Activated T-cell treated with anti-CD3 and anti-CD28 coated beads for 4 hours (primary cell): Measurements from ENCODE around the gene FAM177B.
"Not testable (repeated sequence)": the region's sequence is repeated elsewhere in the genome, so short reads cannot be mapped to it uniquely, and the experiment has no call there.

Source experiments
- DNase-seq: peaks from one replicate; pipeline ENCODE4 v3.0.0-alpha.2; 2020

The FAM177B gene

GRCh38 chr1:222741630-222742457 is 4.8 kb downstream of the FAM177B start:
- not testable (repeated sequence) for DNase-seq

- no peak for DNase-seq
Measured at GRCh38 chr1:222749927-222750326, 12.9 kb downstream of the FAM177B start.

GRCh38 chr1:222750651-222751050 is 13.6 kb downstream of the FAM177B start:
- DNase-seq, result no peak

- no peak for DNase-seq
Measured at GRCh38 chr1:222751255-222751654, 14.3 kb downstream of the FAM177B start.

- DNase-seq, result no peak
Measured at GRCh38 chr1:222754366-222755139, 17.6 kb downstream of the FAM177B start.

GRCh38 chr1:222757646-222758268 is 20.8 kb downstream of the FAM177B start:
- no peak for DNase-seq

GRCh38 chr1:222759451-222760035 is 22.5 kb downstream of the FAM177B start:
- DNase-seq, result no peak

- DNase-seq, result no peak
Measured at GRCh38 chr1:222761083-222761482, 24.1 kb downstream of the FAM177B start.

GRCh38 chr1:222762178-222762577 is 25.2 kb downstream of the FAM177B start:
- not testable (repeated sequence) for DNase-seq

GRCh38 chr1:222767152-222767571 is 30.2 kb downstream of the FAM177B start:
- no peak for DNase-seq

GRCh38 chr1:222768592-222768991 is 31.6 kb downstream of the FAM177B start:
- no peak for DNase-seq

- no peak for DNase-seq
Measured at GRCh38 chr1:222769181-222769580, 32.2 kb downstream of the FAM177B start.

- no peak for DNase-seq
Measured at GRCh38 chr1:222769971-222770620, 33.1 kb downstream of the FAM177B start.

GRCh38 chr1:222772996-222773379 is 36.0 kb downstream of the FAM177B start:
- DNase-seq, result no peak

GRCh38 chr1:222777463-222777862 is 40.5 kb downstream of the FAM177B start:
- DNase-seq, result no peak

GRCh38 chr1:222777977-222778376 is 41.0 kb downstream of the FAM177B start:
- DNase-seq, result no peak

- DNase-seq, result no peak
Measured at GRCh38 chr1:222781251-222781650, 44.2 kb downstream of the FAM177B start.

GRCh38 chr1:222783051-222783450 is 46.0 kb downstream of the FAM177B start:
- DNase-seq, result no peak

- no peak for DNase-seq
Measured at GRCh38 chr1:222784371-222784770, 47.4 kb downstream of the FAM177B start.

- no peak for DNase-seq
Measured at GRCh38 chr1:222784916-222785315, 47.9 kb downstream of the FAM177B start.

GRCh38 chr1:222785529-222785928 is 48.5 kb downstream of the FAM177B start:
- DNase-seq, result no peak

- DNase-seq, result no peak
Measured at GRCh38 chr1:222786121-222786520, 49.1 kb downstream of the FAM177B start.

- DNase-seq, result no peak
Measured at GRCh38 chr1:222787729-222788128, 50.7 kb downstream of the FAM177B start.
